Adrenal gland (tissue), 12 donors: Measurements from ENCODE around the gene LPCAT4. TPM values are rescaled to one million over a fixed set of nuclear protein-coding genes. Genes with fewer than 3 reads are reported as not detected.

Experiments
- DNase-seq, 7 donors: peaks; one replicate each; pipeline ENCODE4 v3.0.0-alpha.2; 2019 to 2020
- H3K27ac ChIP-seq, 5 donors: fragments of 200-600 bp; sonication (generic) in 4 of 5; 1 replicate in 3 of 5; 2 replicates in 2 of 5; pipeline versions ENCODE4 v1.5.1 to v1.8.0; 2016 to 2020; ENCODE audit warnings: mild to moderate bottlenecking in 1 of 5
- H3K27me3 ChIP-seq: fragments of 200-600 bp; 2 replicates; pipeline ENCODE4 v1.8.0; 2021
- H3K36me3 ChIP-seq, 2 donors: fragments of 200-600 bp; replicated peaks in 1 of 2; 1 replicate in 1 of 2; 2 replicates in 1 of 2; pipeline versions ENCODE4 v1.5.1 to v1.8.0; 2018 to 2022
- H3K4me1 ChIP-seq, 2 donors: fragments of 200-600 bp; replicated peaks in 1 of 2; 1 replicate in 1 of 2; 2 replicates in 1 of 2; pipeline versions ENCODE4 v1.5.1 to v1.8.0; 2018 to 2021
- H3K4me3 ChIP-seq, 4 donors: fragments of 200-600 bp; sonication (generic) in 3 of 4; one replicate each; pipeline ENCODE4 v1.5.1; 2016 to 2018
- H3K9me3 ChIP-seq, 3 donors: fragments of 200-600 bp; sonication (generic) in 1 of 3; replicated peaks in 1 of 3; 1 replicate in 2 of 3; 2 replicates in 1 of 3; pipeline versions ENCODE4 v1.5.1 to v1.8.0; 2016 to 2021
- CTCF ChIP-seq, 6 experiments: fragments of 450-650 bp in 4 of 6; fragments of 200-600 bp in 2 of 6; sonication (generic) in 1 of 6; IDR thresholded peaks; 1 replicate in 5 of 6; 2 replicates in 1 of 6; pipeline versions ENCODE4 v1.5.1 to v1.8.0; 2016 to 2021; ENCODE audit warnings: antibody characterized with exemption in 6 of 6, mild to moderate bottlenecking in 2 of 6, moderate library complexity in 1 of 6
- POLR2A ChIP-seq, 2 donors: fragments of 450-650 bp; IDR thresholded peaks; one replicate each; pipeline ENCODE4 v1.6.1; 2017; ENCODE audit warnings: antibody characterized with exemption in 2 of 2, mild to moderate bottlenecking in 2 of 2, moderate library complexity in 1 of 2
- WGBS, 4 donors: extraction: QIAGEN DNeasy Blood & Tissue Kit in 2 of 4; methylation state at CpG; one replicate each; pipeline versions ENCODE4 v1.1.5 to v1.1.7; 2013 to 2017; 5-methylcytosine and 5-hydroxymethylcytosine counted together
- intact Hi-C, 2 donors: fragments of 100-400 bp; cut with DNase I; formaldehyde crosslinking; loops; one replicate each; pipeline versions ENCODE4 v1.14.1 to v1.15.0; 2022 to 2023
- polyA plus RNA-seq, 3 donors: library from polyadenylated mRNA; stranded (reverse); fragments of 200-250 nt in 2 of 3; fragments of 350-450 nt in 1 of 3; fragmentation: Illumina TruSeq in 1 of 3; extraction: RNeasy Lipid Tissue Mini Kit (QIAGEN cat#74804) in 1 of 3; gene quantifications; one replicate each; pipeline ENCODE4 v1.2.3, GENCODE V29; 2013 to 2014
- total RNA-seq, 9 donors: library from RNA; depleted of rRNA in 4 of 9; stranded (reverse); fragments of >200 nt in 4 of 9; fragments of 120-200 nt in 1 of 9; fragmentation: NEBNext Ultra II Directional in 1 of 9; extraction: Animal tissue kit (Norgen Biotek cat#: 25700) in 1 of 9; gene quantifications; one replicate each; pipeline versions ENCODE4 v1.1.0 to v1.2.4, GENCODE V29; 2013 to 2023
- donor health status: healthy with polysubstance abuse.
- donor health status: Bipolar disorder and iron deficiency.
- donor health status: DM: yes; HTN: yes; CAD: no.
- donor health status: DM: no; HTN: no; CAD: no.
- donor health status: DM: no; HTN: no; CAD: no.
- donor health status: DM: yes; HTN: yes; CAD: no.

The LPCAT4 gene
- total and polyA plus RNA-seq, 12 donors, result 1.2 to 31.6 (median 12.6) TPM

GRCh38 chr15:34365091-34365825 lies 1.7 kb downstream of the LPCAT4 start:
- H3K4me3 ChIP-seq, result no peak overlapping the region
- peaks cover 0 to 5% of the 10 kb centered on the region in 2 donors for H3K4me1 ChIP-seq
- H3K27ac ChIP-seq, result no peak overlapping the region
- intact Hi-C loops, result loop anchor here (10.0 kb wide), 3 partner anchors 120 to 300 kb away; no protein-coding TSS in a partner anchor
- no peak for DNase-seq
- no peaks in the 10 kb centered on the region for H3K36me3 ChIP-seq
- no peaks in the 10 kb centered on the region for H3K27me3 ChIP-seq
- no peaks in the 10 kb centered on the region for H3K9me3 ChIP-seq
- 84 to 92% (median 87%) methylated on average over 16 of the region's 16 CpGs for WGBS, 4 donors
- TF ChIP-seq POLR2A (IDR thresholded peaks at IDR 0.05) (no peak), CTCF (IDR thresholded peaks at IDR 0.05) (no peak)

DNA sequence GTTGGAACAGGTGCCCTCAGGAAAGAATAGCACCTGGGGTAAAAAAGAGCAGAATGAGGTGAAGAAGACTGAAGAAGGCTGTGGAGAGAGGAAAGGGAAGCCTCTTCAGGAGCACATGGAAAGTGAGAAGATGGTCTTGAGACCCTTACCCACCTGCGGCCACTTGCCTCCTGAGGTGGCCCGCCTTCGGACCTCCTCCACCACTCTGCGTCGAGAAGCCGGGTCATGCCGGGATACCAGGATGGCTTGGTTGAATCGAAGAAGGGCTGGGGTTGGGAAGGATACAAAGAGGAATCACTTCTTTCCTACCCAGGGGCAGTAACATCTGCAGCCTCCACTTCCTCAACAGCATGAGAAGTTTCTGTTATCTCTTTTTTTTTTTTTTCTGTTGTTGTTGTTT lies 3.0 kb downstream of the LPCAT4 start:
- WGBS, 4 donors, result 95 to 96% (median 96%) methylated on average over 8 of the region's 8 CpGs
- TF ChIP-seq POLR2A (IDR thresholded peaks at IDR 0.05) (no peak), CTCF (IDR thresholded peaks at IDR 0.05) (no peak)
- intact Hi-C loops, result loop anchor here (10.0 kb wide), 3 partner anchors 119 to 299 kb away; no protein-coding TSS in a partner anchor
- Histone ChIP-seq H3K9me3 (no peaks in the 10 kb centered on the region), H3K4me3 (no peak overlapping the region), H3K27ac (no peak overlapping the region), H3K27me3 (no peaks in the 10 kb centered on the region), H3K4me1 (peaks cover 0 to 5% of the 10 kb centered on the region in 2 donors), H3K36me3 (no peaks in the 10 kb centered on the region)
- no peak for DNase-seq

DNA sequence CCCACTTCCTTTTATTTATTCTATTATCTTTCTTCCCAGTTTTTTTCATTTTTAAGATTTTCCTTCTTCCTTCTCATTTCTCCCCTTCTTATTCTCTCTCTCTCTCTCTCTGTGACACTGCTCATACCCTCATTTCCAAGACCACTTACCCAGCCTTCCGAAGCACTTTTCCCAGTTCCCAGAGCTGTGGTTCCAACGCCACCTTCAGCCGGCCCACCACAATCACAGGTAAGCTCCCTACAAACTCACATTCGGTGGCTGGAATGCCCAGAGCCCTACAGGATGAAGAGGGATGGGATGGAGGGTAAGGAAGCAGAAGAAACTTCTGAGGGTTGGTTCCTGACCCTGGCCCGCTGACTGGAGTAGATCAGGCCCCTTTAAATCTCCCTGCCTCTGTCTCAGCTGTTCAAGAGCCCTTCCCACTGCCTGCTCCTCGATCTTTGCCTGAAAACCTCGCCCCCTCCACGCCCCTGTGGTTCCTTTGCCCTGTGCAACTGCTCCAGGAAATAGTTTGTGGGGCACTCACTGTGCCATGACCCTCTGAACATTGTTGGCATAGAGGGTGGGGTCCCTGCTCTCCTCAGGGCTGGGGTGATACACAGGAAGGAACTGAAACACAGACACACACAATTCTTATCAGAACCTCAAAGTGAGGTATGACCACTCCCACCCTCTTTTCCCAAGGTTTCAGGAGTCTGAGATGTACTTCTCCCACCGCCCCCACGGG lies 4.8 kb downstream of the LPCAT4 start:
- Histone ChIP-seq H3K4me1 (peaks cover 0 to 5% of the 10 kb centered on the region in 2 donors), H3K4me3 (no peak overlapping the region), H3K27me3 (no peaks in the 10 kb centered on the region), H3K27ac (no peak overlapping the region), H3K9me3 (no peaks in the 10 kb centered on the region), H3K36me3 (peaks cover 0 to 4% of the 10 kb centered on the region in 2 donors)
- no peak for TF ChIP-seq CTCF (IDR thresholded peaks at IDR 0.05)
- TF ChIP-seq POLR2A (IDR thresholded peaks at IDR 0.05), result no peak
- WGBS, 4 donors, result 77 to 86% (median 80%) methylated on average over 5 to 10 of the region's 10 CpGs
- DNase-seq, result no peak
- intact Hi-C loops, result loop anchor here (10.0 kb wide), 3 partner anchors 117 to 297 kb away; no protein-coding TSS in a partner anchor

DNA sequence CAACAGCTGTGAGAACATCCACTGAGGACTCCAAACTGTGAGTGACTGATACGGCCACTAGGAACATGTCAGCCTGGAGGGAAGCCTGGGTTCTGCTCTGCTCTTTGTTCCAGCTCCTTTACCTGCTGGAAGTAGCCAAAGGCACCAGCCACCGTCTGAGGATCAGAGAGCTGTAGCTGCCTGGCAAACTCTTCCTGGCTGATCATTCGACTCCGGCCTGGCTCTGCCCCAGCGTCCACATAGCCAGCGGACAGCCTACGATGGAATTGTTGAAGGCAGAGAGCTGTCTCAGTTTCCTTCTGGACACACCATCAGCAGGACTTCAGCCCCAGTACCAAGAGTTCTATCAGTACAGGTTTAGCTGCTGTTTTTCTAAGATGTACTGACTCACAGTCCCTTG lies 5.7 kb downstream of the LPCAT4 start:
- Histone ChIP-seq H3K27ac (no peak overlapping the region), H3K36me3 (peaks cover 0 to 4% of the 10 kb centered on the region in 2 donors), H3K27me3 (no peaks in the 10 kb centered on the region), H3K4me1 (peaks cover 0 to 5% of the 10 kb centered on the region in 2 donors), H3K4me3 (no peak overlapping the region), H3K9me3 (no peaks in the 10 kb centered on the region)
- DNase-seq, result no peak
- no peak for TF ChIP-seq CTCF (IDR thresholded peaks at IDR 0.05)
- TF ChIP-seq POLR2A (IDR thresholded peaks at IDR 0.05), result no peak
- WGBS, 4 donors, result 91 to 95% (median 93%) methylated on average over 6 to 7 of the region's 7 CpGs
- intact Hi-C loops, result loop anchor here (10.0 kb wide), 3 partner anchors 116 to 296 kb away; no protein-coding TSS in a partner anchor
